ENCODE results near the gene LTA. TPM values are rescaled to one million over a fixed set of nuclear protein-coding genes. Genes with fewer than 3 reads are reported as not detected.
A peak's percentile ranks its signal among the peaks of the same experiment; 100 is the strongest.

Gene LTA, protein sequence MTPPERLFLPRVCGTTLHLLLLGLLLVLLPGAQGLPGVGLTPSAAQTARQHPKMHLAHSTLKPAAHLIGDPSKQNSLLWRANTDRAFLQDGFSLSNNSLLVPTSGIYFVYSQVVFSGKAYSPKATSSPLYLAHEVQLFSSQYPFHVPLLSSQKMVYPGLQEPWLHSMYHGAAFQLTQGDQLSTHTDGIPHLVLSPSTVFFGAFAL
- polyA plus RNA-seq: 1 to 10 TPM; 1.4 to 6.6 (median 3.1) TPM

DNA sequence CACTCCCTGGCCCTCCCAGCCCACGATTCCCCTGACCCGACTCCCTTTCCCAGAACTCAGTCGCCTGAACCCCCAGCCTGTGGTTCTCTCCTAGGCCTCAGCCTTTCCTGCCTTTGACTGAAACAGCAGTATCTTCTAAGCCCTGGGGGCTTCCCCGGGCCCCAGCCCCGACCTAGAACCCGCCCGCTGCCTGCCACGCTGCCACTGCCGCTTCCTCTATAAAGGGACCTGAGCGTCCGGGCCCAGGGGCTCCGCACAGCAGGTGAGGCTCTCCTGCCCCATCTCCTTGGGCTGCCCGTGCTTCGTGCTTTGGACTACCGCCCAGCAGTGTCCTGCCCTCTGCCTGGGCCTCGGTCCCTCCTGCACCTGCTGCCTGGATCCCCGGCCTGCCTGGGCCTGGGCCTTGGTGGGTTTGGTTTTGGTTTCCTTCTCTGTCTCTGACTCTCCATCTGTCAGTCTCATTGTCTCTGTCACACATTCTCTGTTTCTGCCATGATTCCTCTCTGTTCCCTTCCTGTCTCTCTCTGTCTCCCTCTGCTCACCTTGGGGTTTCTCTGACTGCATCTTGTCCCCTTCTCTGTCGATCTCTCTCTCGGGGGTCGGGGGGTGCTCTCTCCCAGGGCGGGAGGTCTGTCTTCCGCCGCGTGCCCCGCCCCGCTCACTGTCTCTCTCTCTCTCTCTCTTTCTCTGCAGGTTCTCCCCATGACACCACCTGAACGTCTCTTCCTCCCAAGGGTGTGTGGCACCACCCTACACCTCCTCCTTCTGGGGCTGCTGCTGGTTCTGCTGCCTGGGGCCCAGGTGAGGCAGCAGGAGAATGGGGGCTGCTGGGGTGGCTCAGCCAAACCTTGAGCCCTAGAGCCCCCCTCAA lies at the start of gene LTA:
TSS of gene LTA (plus strand) at position 249 of the 871 bp plus-strand sequence. CDS start at position 703, 454 bp downstream.
- H3K27me3 Mint-ChIP-seq (ENCODE audit: low read depth in 3 of 3): peaks cover 13 to 27% (median 16%) of the 10 kb centered on the region in 3 donors
- peak in 2 of 3 donors; percentile 50 to 65 for DNase-seq
- H3K4me3 Mint-ChIP-seq: peak within 1 kb of the TSS; percentile 76 to 90 (median 86)
- H3K36me3 Mint-ChIP-seq: peaks cover 0 to 6% (median 4%) of the 10 kb centered on the region in 3 donors
- no peaks in the 10 kb centered on the region for H3K9me3 Mint-ChIP-seq
- H3K4me1 Mint-ChIP-seq: peaks cover 87 to 92% of the 10 kb centered on the region in 2 donors
- peak within 1 kb of the TSS; percentile 86 to 98 (median 96) for H3K27ac Mint-ChIP-seq

DNA sequence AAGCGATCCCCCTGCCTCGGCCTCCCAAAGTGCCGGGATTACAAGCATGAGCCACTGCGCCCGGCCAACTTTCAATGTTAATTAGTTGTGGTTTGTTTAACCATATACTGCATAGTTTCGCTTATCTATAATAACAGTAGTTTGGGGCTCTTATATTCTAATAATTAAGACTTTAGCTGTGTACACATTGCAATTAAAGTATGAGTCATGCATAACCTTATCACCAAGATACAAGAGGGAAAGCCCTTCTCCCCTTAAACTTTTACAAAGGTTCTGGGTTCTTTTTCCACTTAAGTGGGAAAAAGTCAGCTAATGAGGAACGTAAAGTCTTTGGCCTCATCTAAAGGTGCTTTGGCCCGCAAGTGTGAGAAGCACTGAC lies 46.5 kb upstream of the LTA start:
- H3K36me3 Mint-ChIP-seq: peaks cover 5 to 9% (median 7%) of the 10 kb centered on the region in 3 donors
- H3K9me3 Mint-ChIP-seq: no peaks in the 10 kb centered on the region
- DNase-seq: no peak
- H3K27me3 Mint-ChIP-seq (ENCODE audit: low read depth in 3 of 3): peaks cover 2 to 6% (median 3%) of the 10 kb centered on the region in 3 donors
- H3K4me3 Mint-ChIP-seq: no peak overlapping the region
- no peak overlapping the region for H3K27ac Mint-ChIP-seq
- H3K4me1 Mint-ChIP-seq: peaks cover 0 to 1% of the 10 kb centered on the region in 2 donors

DNA sequence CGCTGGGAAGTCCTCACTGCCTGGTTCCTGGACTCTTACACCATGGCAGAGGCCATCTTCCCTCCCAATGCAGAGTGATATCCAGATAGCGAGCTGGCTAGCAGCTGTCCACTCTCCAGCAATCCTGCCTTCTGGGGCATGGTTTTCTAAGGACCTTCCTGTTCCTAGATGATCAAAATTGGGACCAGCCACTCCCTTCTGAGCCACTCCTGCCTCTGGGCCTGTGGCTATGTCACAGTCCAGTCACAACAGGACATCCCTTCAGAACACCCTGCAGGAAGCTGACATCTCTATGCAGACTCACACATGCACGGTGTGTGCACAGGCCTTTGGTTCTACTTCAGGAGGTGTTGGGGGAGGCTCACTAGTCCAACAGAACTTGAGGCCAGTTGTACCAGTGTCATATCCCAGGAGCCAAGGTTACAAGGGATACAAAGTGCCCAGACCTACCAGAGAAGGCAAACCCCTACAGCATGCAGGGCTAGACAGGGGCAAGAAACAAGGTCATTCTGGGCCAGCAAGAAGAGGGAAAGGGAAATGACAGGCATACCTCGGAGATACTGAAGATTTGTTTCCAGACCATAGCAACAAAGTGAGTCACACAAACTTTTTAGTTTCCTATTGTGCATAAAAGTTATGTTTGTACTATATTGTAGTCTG lies 46.0 kb upstream of the LTA start:
- H3K27ac Mint-ChIP-seq: no peak overlapping the region
- H3K4me1 Mint-ChIP-seq: peaks cover 0 to 5% of the 10 kb centered on the region in 2 donors
- H3K4me3 Mint-ChIP-seq: no peak overlapping the region
- DNase-seq: no peak
- H3K9me3 Mint-ChIP-seq: no peaks in the 10 kb centered on the region
- H3K27me3 Mint-ChIP-seq (ENCODE audit: low read depth in 3 of 3): peaks cover 2 to 6% (median 3%) of the 10 kb centered on the region in 3 donors
- H3K36me3 Mint-ChIP-seq: peaks cover 9 to 15% (median 9%) of the 10 kb centered on the region in 3 donors

DNA sequence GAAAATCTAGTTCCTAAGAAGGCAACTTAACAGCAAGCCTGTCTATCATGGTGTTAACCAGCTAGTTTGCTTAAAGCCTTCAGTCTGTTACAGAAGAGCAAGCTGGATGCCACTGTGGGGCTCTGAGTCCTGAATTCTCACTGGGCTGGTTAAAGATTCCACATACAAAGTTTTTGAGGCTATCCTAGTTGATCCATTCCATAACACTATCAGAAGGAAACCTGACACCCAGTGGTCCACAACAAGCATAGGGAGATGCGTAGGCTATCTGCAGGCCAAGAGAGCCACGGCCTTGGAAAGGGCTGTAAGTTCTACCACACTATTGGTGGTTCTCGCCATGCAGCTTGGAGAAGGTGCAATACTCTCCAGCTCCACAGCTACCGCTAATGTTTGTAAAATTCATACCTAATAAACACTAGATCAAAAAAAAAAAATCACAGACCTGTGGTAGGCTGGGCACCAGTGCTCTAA lies 43.7 kb upstream of the LTA start:
- peaks cover 2 to 3% (median 3%) of the 10 kb centered on the region in 3 donors for H3K27me3 Mint-ChIP-seq (ENCODE audit: low read depth in 3 of 3)
- H3K36me3 Mint-ChIP-seq: peaks cover 13 to 34% (median 14%) of the 10 kb centered on the region in 3 donors
- peak overlapping the region in 1 of 6 donors; percentile 29 for H3K27ac Mint-ChIP-seq
- H3K9me3 Mint-ChIP-seq: no peaks in the 10 kb centered on the region
- H3K4me3 Mint-ChIP-seq: no peak overlapping the region
- H3K4me1 Mint-ChIP-seq: peaks cover 3 to 18% of the 10 kb centered on the region in 2 donors
- DNase-seq: no peak

DNA sequence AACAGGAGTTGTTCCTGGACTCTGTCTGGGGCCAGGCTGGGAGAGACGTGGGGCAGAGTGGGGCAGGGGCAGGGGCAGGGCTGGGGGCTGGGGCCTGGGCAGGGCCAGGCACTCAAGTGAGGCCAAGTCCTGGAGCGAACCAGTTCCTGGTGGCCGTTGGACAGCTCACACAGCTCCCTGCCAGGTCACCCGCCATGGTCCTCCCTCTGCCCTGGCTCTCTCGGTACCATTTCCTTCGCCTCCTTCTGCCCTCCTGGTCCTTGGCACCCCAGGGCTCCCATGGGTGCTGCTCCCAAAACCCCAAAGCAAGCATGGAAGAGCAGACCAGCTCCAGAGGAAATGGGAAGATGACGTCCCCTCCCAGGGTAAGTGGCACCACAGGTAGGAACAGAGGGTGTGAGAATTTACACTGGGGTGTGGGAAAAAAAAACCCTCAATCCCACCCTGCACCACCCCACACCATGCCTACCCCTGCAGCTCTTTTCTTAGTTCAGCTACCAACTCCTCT lies 43.2 kb upstream of the LTA start, which contains the start of gene MCCD1:
TSS of gene MCCD1 (plus strand) at position 142 of the 508 bp plus-strand sequence. CDS start at position 195, 53 bp downstream.
- Mint-ChIP-seq H3K4me3 (no peak within 1 kb of the TSS), H3K27me3 (ENCODE audit: low read depth in 3 of 3) (peaks cover 2 to 3% (median 3%) of the 10 kb centered on the region in 3 donors), H3K36me3 (peaks cover 15 to 35% (median 16%) of the 10 kb centered on the region in 3 donors), H3K27ac (peak within 1 kb of the TSS in 1 of 6 donors; percentile 29), H3K4me1 (peaks cover 3 to 21% of the 10 kb centered on the region in 2 donors), H3K9me3 (no peaks in the 10 kb centered on the region)
- DNase-seq: no peak

DNA sequence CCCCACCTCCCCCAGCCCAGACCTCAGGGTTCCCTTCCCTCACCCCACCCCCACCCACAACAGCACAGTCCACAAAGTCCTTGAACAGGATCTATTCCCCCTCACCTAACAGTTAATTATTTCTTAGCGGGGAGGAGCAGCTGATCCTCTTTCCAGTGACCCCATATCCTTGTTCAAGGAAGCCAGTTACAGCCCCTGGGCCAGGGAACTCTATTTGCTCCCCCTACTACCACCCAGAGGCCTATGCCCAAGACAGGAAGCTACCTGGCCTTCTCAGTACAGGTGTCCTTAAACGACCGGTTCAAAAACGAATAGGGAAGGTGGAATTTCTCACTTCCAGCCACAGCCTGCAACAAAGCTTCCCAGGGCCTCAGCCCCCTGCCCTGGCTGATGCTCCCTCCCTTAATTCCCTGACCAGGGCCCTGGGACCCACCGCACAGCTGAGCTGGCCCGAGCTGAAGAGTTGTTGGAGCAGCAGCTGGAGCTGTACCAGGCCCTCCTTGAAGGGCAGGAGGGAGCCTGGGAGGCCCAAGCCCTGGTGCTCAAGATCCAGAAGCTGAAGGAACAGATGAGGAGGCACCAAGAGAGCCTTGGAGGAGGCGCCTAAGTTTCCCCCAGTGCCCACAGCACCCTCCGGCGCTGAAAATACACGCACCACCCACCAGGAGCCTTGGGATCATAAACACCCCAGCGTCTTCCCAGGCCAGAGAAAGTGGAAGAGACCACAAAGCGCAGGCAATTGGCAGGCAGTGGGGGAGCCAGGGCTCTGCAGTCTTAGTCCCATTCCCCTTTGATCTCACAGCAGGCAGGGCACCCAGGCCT lies 42.5 kb upstream of the LTA start:
- no peak for DNase-seq
- H3K27me3 Mint-ChIP-seq (ENCODE audit: low read depth in 3 of 3): peaks cover 2 to 5% (median 3%) of the 10 kb centered on the region in 3 donors
- H3K4me1 Mint-ChIP-seq: peaks cover 3 to 21% of the 10 kb centered on the region in 2 donors
- no peak overlapping the region for H3K4me3 Mint-ChIP-seq
- H3K9me3 Mint-ChIP-seq: no peaks in the 10 kb centered on the region
- peaks cover 15 to 38% (median 16%) of the 10 kb centered on the region in 3 donors for H3K36me3 Mint-ChIP-seq
- H3K27ac Mint-ChIP-seq: peak overlapping the region in 1 of 6 donors; percentile 17

DNA sequence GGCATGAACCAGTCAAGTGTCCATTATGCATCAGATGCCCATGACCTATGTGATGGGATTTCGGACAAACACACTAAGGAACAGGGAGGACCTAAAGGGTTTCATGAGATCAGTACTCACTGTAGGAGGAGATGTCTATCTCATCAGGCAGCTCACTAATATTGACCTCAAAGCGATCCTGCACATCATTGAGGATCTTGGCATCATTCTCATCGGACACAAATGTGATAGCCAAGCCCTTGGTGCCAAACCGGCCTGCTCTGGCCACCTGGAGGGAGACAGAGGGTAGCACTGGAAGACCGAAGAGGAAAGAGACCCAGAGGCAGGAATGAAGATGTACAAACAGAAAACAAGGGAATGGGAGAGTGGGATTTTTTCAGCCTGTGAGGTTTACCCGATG lies 41.4 kb upstream of the LTA start:
- peaks cover 2 to 11% (median 3%) of the 10 kb centered on the region in 3 donors for H3K27me3 Mint-ChIP-seq (ENCODE audit: low read depth in 3 of 3)
- no peak overlapping the region for H3K4me3 Mint-ChIP-seq
- H3K36me3 Mint-ChIP-seq: peaks cover 16 to 48% (median 24%) of the 10 kb centered on the region in 3 donors
- no peak for DNase-seq
- H3K4me1 Mint-ChIP-seq: peaks cover 3 to 25% of the 10 kb centered on the region in 2 donors
- no peaks in the 10 kb centered on the region for H3K9me3 Mint-ChIP-seq
- peak overlapping the region in 1 of 6 donors; percentile 21 for H3K27ac Mint-ChIP-seq

DNA sequence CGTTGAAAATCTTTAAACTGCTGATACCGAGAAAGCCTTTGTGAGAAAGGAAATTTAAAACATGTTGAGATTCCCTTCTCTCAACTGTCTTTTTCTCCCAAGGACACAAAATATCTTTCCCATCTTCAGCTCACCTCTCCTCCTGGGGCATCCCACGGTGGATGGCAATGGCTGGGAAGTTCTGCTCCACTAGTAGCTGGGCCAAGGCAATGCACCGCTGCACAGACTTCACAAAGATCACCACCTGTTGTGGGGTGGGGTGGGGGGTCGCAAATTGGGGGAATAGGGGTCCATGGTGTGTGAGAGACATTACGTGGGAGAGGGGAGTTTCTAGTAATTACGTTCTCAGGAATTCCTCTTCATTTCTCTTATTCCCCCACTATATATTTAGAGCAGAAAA lies 40.9 kb upstream of the LTA start:
- peaks cover 2 to 11% (median 3%) of the 10 kb centered on the region in 3 donors for H3K27me3 Mint-ChIP-seq (ENCODE audit: low read depth in 3 of 3)
- H3K36me3 Mint-ChIP-seq: peaks cover 16 to 53% (median 29%) of the 10 kb centered on the region in 3 donors
- peaks cover 8 to 30% of the 10 kb centered on the region in 2 donors for H3K4me1 Mint-ChIP-seq
- H3K27ac Mint-ChIP-seq: no peak overlapping the region
- DNase-seq: no peak
- H3K9me3 Mint-ChIP-seq: no peaks in the 10 kb centered on the region
- no peak overlapping the region for H3K4me3 Mint-ChIP-seq

DNA sequence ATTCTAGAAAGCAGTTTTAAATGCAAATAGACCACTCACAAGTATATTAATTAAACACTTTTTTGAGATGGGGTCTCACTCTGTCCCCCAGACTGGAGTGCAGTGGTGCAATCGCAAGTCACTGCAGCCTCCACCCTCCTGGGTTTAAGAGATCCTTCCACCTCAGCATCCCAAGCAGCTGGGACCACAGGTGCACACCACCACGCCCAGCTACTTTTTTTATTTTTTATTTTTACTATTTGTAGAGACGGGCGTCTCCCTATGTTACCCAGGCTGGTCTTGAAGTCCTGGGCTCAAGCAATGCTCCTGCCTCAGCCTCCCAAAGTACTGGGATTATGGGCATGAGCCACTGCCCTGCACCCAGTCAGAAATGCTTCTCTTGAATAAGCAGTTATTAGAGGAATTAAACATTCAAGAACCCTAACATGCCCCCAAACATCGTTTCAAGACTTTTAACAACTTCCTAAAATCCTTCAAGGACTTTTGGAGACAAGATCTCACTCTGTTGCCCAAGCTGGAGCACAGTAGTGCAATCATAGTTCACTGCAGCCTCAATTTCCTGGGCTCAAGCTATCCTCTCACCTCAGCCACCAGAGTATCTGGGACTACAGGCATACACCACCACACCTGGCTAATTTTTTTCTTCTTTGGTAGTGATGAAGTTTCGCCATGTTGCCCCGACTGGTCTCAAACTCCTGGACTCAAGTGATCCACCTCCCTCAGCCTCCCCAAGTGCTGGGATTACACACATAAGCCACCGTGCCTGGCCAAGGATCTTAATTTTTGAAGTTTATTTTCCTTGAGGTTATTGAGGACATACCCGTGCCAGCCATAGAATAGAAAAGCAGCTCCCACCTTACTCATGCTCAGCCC lies 40.1 kb upstream of the LTA start:
- Mint-ChIP-seq H3K4me1 (peaks cover 10 to 36% of the 10 kb centered on the region in 2 donors), H3K9me3 (no peaks in the 10 kb centered on the region), H3K4me3 (no peak overlapping the region), H3K27me3 (ENCODE audit: low read depth in 3 of 3) (peaks cover 2 to 11% (median 3%) of the 10 kb centered on the region in 3 donors), H3K36me3 (peaks cover 20 to 59% (median 35%) of the 10 kb centered on the region in 3 donors), H3K27ac (peak overlapping the region in 4 of 6 donors; percentile 39 to 61 (median 53))
- DNase-seq: no peak

DNA sequence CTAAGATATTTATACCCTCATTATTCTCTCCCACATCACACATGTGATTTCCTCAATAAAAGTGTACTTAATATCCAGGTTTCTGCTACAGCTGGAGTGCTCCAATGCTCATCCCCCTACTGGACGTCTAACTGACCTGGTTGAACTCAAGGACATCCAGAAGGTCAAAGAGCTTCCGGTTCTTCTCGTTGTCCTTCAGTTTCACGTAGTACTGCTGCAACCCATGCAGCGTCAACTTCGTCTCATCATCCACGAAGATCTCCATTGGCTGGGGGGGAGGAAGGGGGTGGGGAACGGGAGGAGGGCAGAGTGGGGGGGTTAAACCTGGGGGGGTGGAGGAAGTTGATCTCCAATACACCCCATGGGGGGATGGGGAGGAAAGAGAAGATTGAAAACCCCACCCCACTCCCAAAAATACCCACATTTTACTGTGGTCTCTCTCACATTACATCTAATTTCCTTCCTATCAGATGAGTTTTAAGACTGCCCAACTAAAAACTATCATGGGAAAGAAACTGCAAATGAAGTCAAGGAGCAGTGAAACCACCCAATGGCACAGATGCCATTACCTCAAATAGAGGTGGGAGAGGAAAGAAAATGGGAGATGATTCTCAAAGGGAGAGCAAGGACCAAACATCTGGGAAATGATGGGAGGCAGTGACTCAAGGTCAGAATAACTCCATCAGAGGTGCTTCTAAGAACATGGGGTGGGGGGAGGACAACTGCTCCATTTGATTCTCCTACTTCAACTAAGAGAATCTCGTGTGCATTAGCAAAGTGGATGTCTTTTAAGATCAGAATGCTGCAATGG lies 39.2 kb upstream of the LTA start:
- no peak overlapping the region for H3K4me3 Mint-ChIP-seq
- no peaks in the 10 kb centered on the region for H3K9me3 Mint-ChIP-seq
- H3K27me3 Mint-ChIP-seq (ENCODE audit: low read depth in 3 of 3): peaks cover 2 to 11% (median 3%) of the 10 kb centered on the region in 3 donors
- peak overlapping the region in 5 of 6 donors; percentile 36 to 76 (median 61) for H3K27ac Mint-ChIP-seq
- peaks cover 10 to 36% of the 10 kb centered on the region in 2 donors for H3K4me1 Mint-ChIP-seq
- H3K36me3 Mint-ChIP-seq: peaks cover 20 to 63% (median 35%) of the 10 kb centered on the region in 3 donors
- DNase-seq: no peak

DNA sequence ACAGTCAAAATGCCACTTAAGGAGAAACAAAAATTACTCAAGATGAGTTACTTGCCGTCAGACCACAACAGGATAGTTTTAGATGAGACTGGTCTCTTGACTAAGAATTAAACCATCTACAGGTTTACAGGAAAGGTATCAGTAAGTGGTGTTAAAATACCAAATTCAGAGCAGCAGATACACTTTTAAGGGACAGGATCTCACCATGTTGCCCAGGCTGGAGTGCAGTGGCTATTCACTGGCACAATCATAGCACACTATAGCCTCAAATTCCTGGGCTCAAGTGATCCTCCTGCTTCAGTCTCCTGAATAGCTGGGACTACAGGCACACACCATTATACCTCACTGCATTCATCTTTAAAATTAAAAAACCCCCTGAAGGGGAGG lies 38.6 kb upstream of the LTA start:
- H3K9me3 Mint-ChIP-seq: no peaks in the 10 kb centered on the region
- no peak overlapping the region for H3K4me3 Mint-ChIP-seq
- peak overlapping the region in 4 of 6 donors; percentile 26 to 61 (median 38) for H3K27ac Mint-ChIP-seq
- peaks cover 2 to 10% (median 3%) of the 10 kb centered on the region in 3 donors for H3K27me3 Mint-ChIP-seq (ENCODE audit: low read depth in 3 of 3)
- H3K4me1 Mint-ChIP-seq: peaks cover 13 to 40% of the 10 kb centered on the region in 2 donors
- no peak for DNase-seq
- H3K36me3 Mint-ChIP-seq: peaks cover 20 to 66% (median 38%) of the 10 kb centered on the region in 3 donors

Measured in immature natural killer cell (primary cell).